ENCODE data around the gene CCL2.

CCL2 gene

GRCh38 chr17:34248511-34249024 lies 6.5 kb upstream of the CCL2 start:
- Histone ChIP-seq H3K9ac (ENCODE audit: low read length in 5 of 5) (no peak overlapping the region), H3K9me3 (ENCODE audit: control insufficient read depth in 5 of 5, low read length in 5 of 5) (peaks cover 0 to 3% (median 0%) of the 10 kb centered on the region in 5 donors), H3K27ac (ENCODE audit: low read depth, low read length) (peak overlapping the region; percentile 28), H3K4me1 (ENCODE audit: control insufficient read depth in 5 of 5, insufficient read depth in 5 of 5, low read length in 5 of 5) (peaks cover 29 to 87% (median 64%) of the 10 kb centered on the region in 5 donors), H3K4me3 (ENCODE audit: low read depth in 1 of 5, low read length in 5 of 5) (no peak overlapping the region), H3K36me3 (ENCODE audit: control insufficient read depth in 5 of 5, insufficient read depth in 5 of 5, low read length in 5 of 5) (no peaks in the 10 kb centered on the region), H3K27me3 (ENCODE audit: control insufficient read depth in 5 of 5, insufficient read depth in 4 of 5, low read length in 5 of 5) (peaks cover 0 to 4% (median 0%) of the 10 kb centered on the region in 5 donors)

- no peaks in the 10 kb centered on the region for H3K36me3 ChIP-seq (ENCODE audit: control insufficient read depth in 5 of 5, insufficient read depth in 5 of 5, low read length in 5 of 5)
- peak overlapping the region in 2 of 5 donors; percentile 22 to 39 for H3K9ac ChIP-seq (ENCODE audit: low read length in 5 of 5)
- peaks cover 0 to 4% (median 0%) of the 10 kb centered on the region in 5 donors for H3K27me3 ChIP-seq (ENCODE audit: control insufficient read depth in 5 of 5, insufficient read depth in 4 of 5, low read length in 5 of 5)
- no peak overlapping the region for H3K4me3 ChIP-seq (ENCODE audit: low read depth in 1 of 5, low read length in 5 of 5)
- peaks cover 32 to 87% (median 69%) of the 10 kb centered on the region in 5 donors for H3K4me1 ChIP-seq (ENCODE audit: control insufficient read depth in 5 of 5, insufficient read depth in 5 of 5, low read length in 5 of 5)
- H3K27ac ChIP-seq (ENCODE audit: low read depth, low read length) = peak overlapping the region; percentile 28
- peaks cover 0 to 3% (median 0%) of the 10 kb centered on the region in 5 donors for H3K9me3 ChIP-seq (ENCODE audit: control insufficient read depth in 5 of 5, low read length in 5 of 5)
Measured at GRCh38 chr17:34249061-34249460, 6.0 kb upstream of the CCL2 start.

- Histone ChIP-seq H3K27ac (ENCODE audit: low read depth, low read length) (peak overlapping the region; percentile 28), H3K27me3 (ENCODE audit: control insufficient read depth in 5 of 5, insufficient read depth in 4 of 5, low read length in 5 of 5) (peaks cover 0 to 4% (median 0%) of the 10 kb centered on the region in 5 donors), H3K9ac (ENCODE audit: low read length in 5 of 5) (peak overlapping the region in 2 of 5 donors; percentile 22 to 39), H3K4me3 (ENCODE audit: low read depth in 1 of 5, low read length in 5 of 5) (no peak overlapping the region), H3K4me1 (ENCODE audit: control insufficient read depth in 5 of 5, insufficient read depth in 5 of 5, low read length in 5 of 5) (peaks cover 37 to 89% (median 73%) of the 10 kb centered on the region in 5 donors), H3K36me3 (ENCODE audit: control insufficient read depth in 5 of 5, insufficient read depth in 5 of 5, low read length in 5 of 5) (no peaks in the 10 kb centered on the region), H3K9me3 (ENCODE audit: control insufficient read depth in 5 of 5, low read length in 5 of 5) (peaks cover 0 to 3% (median 0%) of the 10 kb centered on the region in 5 donors)
Measured at GRCh38 chr17:34249478-34249877, 5.6 kb upstream of the CCL2 start.

GRCh38 chr17:34251186-34251585 lies 3.9 kb upstream of the CCL2 start:
- H3K9me3 ChIP-seq (ENCODE audit: control insufficient read depth in 5 of 5, low read length in 5 of 5) = peaks cover 0 to 3% (median 0%) of the 10 kb centered on the region in 5 donors
- no peak overlapping the region for H3K27ac ChIP-seq (ENCODE audit: low read depth, low read length)
- H3K4me3 ChIP-seq (ENCODE audit: low read depth in 1 of 5, low read length in 5 of 5) = no peak overlapping the region
- peaks cover 0 to 1% (median 0%) of the 10 kb centered on the region in 5 donors for H3K36me3 ChIP-seq (ENCODE audit: control insufficient read depth in 5 of 5, insufficient read depth in 5 of 5, low read length in 5 of 5)
- peaks cover 0 to 8% (median 0%) of the 10 kb centered on the region in 5 donors for H3K27me3 ChIP-seq (ENCODE audit: control insufficient read depth in 5 of 5, insufficient read depth in 4 of 5, low read length in 5 of 5)
- peaks cover 44 to 94% (median 80%) of the 10 kb centered on the region in 5 donors for H3K4me1 ChIP-seq (ENCODE audit: control insufficient read depth in 5 of 5, insufficient read depth in 5 of 5, low read length in 5 of 5)
- peak overlapping the region in 1 of 5 donors; percentile 28 for H3K9ac ChIP-seq (ENCODE audit: low read length in 5 of 5)

- peaks cover 0 to 8% (median 0%) of the 10 kb centered on the region in 5 donors for H3K27me3 ChIP-seq (ENCODE audit: control insufficient read depth in 5 of 5, insufficient read depth in 4 of 5, low read length in 5 of 5)
- H3K9ac ChIP-seq (ENCODE audit: low read length in 5 of 5) = peak overlapping the region in 2 of 5 donors; percentile 43 to 98
- H3K27ac ChIP-seq (ENCODE audit: low read depth, low read length) = peak overlapping the region; percentile 79
- H3K36me3 ChIP-seq (ENCODE audit: control insufficient read depth in 5 of 5, insufficient read depth in 5 of 5, low read length in 5 of 5) = peaks cover 0 to 6% (median 0%) of the 10 kb centered on the region in 5 donors
- peaks cover 44 to 94% (median 81%) of the 10 kb centered on the region in 5 donors for H3K4me1 ChIP-seq (ENCODE audit: control insufficient read depth in 5 of 5, insufficient read depth in 5 of 5, low read length in 5 of 5)
- H3K9me3 ChIP-seq (ENCODE audit: control insufficient read depth in 5 of 5, low read length in 5 of 5) = peaks cover 0 to 3% (median 0%) of the 10 kb centered on the region in 5 donors
- peak overlapping the region in 1 of 5 donors; percentile 1 for H3K4me3 ChIP-seq (ENCODE audit: low read depth in 1 of 5, low read length in 5 of 5)
Measured at GRCh38 chr17:34252095-34252443, 3.0 kb upstream of the CCL2 start.

- Histone ChIP-seq H3K4me1 (ENCODE audit: control insufficient read depth in 5 of 5, insufficient read depth in 5 of 5, low read length in 5 of 5) (peaks cover 44 to 89% (median 81%) of the 10 kb centered on the region in 5 donors), H3K36me3 (ENCODE audit: control insufficient read depth in 5 of 5, insufficient read depth in 5 of 5, low read length in 5 of 5) (peaks cover 0 to 6% (median 0%) of the 10 kb centered on the region in 5 donors), H3K27ac (ENCODE audit: low read depth, low read length) (peak overlapping the region; percentile 79), H3K9ac (ENCODE audit: low read length in 5 of 5) (peak overlapping the region; percentile 2 to 98 (median 47)), H3K27me3 (ENCODE audit: control insufficient read depth in 5 of 5, insufficient read depth in 4 of 5, low read length in 5 of 5) (peaks cover 0 to 8% (median 0%) of the 10 kb centered on the region in 5 donors), H3K9me3 (ENCODE audit: control insufficient read depth in 5 of 5, low read length in 5 of 5) (peaks cover 0 to 3% (median 0%) of the 10 kb centered on the region in 5 donors), H3K4me3 (ENCODE audit: low read depth in 1 of 5, low read length in 5 of 5) (peak overlapping the region in 1 of 5 donors; percentile 25)
Measured at GRCh38 chr17:34252444-34253138, 2.5 kb upstream of the CCL2 start.

GRCh38 chr17:34253139-34253525 lies 2.0 kb upstream of the CCL2 start:
- no peak overlapping the region for H3K4me3 ChIP-seq (ENCODE audit: low read depth in 1 of 5, low read length in 5 of 5)
- peaks cover 0 to 6% (median 0%) of the 10 kb centered on the region in 5 donors for H3K36me3 ChIP-seq (ENCODE audit: control insufficient read depth in 5 of 5, insufficient read depth in 5 of 5, low read length in 5 of 5)
- H3K27ac ChIP-seq (ENCODE audit: low read depth, low read length) = peak overlapping the region; percentile 79
- peak overlapping the region in 3 of 5 donors; percentile 2 to 68 (median 47) for H3K9ac ChIP-seq (ENCODE audit: low read length in 5 of 5)
- H3K4me1 ChIP-seq (ENCODE audit: control insufficient read depth in 5 of 5, insufficient read depth in 5 of 5, low read length in 5 of 5) = peaks cover 44 to 83% (median 80%) of the 10 kb centered on the region in 5 donors
- peaks cover 0 to 8% (median 0%) of the 10 kb centered on the region in 5 donors for H3K27me3 ChIP-seq (ENCODE audit: control insufficient read depth in 5 of 5, insufficient read depth in 4 of 5, low read length in 5 of 5)
- peaks cover 0 to 3% (median 0%) of the 10 kb centered on the region in 5 donors for H3K9me3 ChIP-seq (ENCODE audit: control insufficient read depth in 5 of 5, low read length in 5 of 5)

- peaks cover 0 to 6% (median 0%) of the 10 kb centered on the region in 5 donors for H3K36me3 ChIP-seq (ENCODE audit: control insufficient read depth in 5 of 5, insufficient read depth in 5 of 5, low read length in 5 of 5)
- peak overlapping the region in 4 of 5 donors; percentile 2 to 79 (median 72) for H3K4me3 ChIP-seq (ENCODE audit: low read depth in 1 of 5, low read length in 5 of 5)
- peaks cover 44 to 78% (median 77%) of the 10 kb centered on the region in 5 donors for H3K4me1 ChIP-seq (ENCODE audit: control insufficient read depth in 5 of 5, insufficient read depth in 5 of 5, low read length in 5 of 5)
- H3K27ac ChIP-seq (ENCODE audit: low read depth, low read length) = peak overlapping the region; percentile 79
- H3K27me3 ChIP-seq (ENCODE audit: control insufficient read depth in 5 of 5, insufficient read depth in 4 of 5, low read length in 5 of 5) = peaks cover 0 to 8% (median 0%) of the 10 kb centered on the region in 5 donors
- peak overlapping the region in 2 of 5 donors; percentile 68 to 75 for H3K9ac ChIP-seq (ENCODE audit: low read length in 5 of 5)
- peaks cover 0 to 3% (median 0%) of the 10 kb centered on the region in 5 donors for H3K9me3 ChIP-seq (ENCODE audit: control insufficient read depth in 5 of 5, low read length in 5 of 5)
Measured at GRCh38 chr17:34254146-34254545, 939 bp upstream of the CCL2 start.

GRCh38 chr17:34255381-34255732 lies 272 bp downstream of the CCL2 start:
- Histone ChIP-seq H3K27ac (ENCODE audit: low read depth, low read length) (peak overlapping the region; percentile 79), H3K9me3 (ENCODE audit: control insufficient read depth in 5 of 5, low read length in 5 of 5) (peaks cover 0 to 3% (median 0%) of the 10 kb centered on the region in 5 donors), H3K9ac (ENCODE audit: low read length in 5 of 5) (peak overlapping the region; percentile 16 to 75 (median 63)), H3K27me3 (ENCODE audit: control insufficient read depth in 5 of 5, insufficient read depth in 4 of 5, low read length in 5 of 5) (peaks cover 0 to 8% (median 0%) of the 10 kb centered on the region in 5 donors), H3K4me3 (ENCODE audit: low read depth in 1 of 5, low read length in 5 of 5) (peak overlapping the region; percentile 58 to 79 (median 69)), H3K36me3 (ENCODE audit: control insufficient read depth in 5 of 5, insufficient read depth in 5 of 5, low read length in 5 of 5) (peaks cover 0 to 6% (median 0%) of the 10 kb centered on the region in 5 donors), H3K4me1 (ENCODE audit: control insufficient read depth in 5 of 5, insufficient read depth in 5 of 5, low read length in 5 of 5) (peaks cover 40 to 70% (median 65%) of the 10 kb centered on the region in 5 donors)

GRCh38 chr17:34255841-34256240 lies 756 bp downstream of the CCL2 start:
- Histone ChIP-seq H3K4me1 (ENCODE audit: control insufficient read depth in 5 of 5, insufficient read depth in 5 of 5, low read length in 5 of 5) (peaks cover 40 to 65% (median 60%) of the 10 kb centered on the region in 5 donors), H3K9ac (ENCODE audit: low read length in 5 of 5) (peak overlapping the region; percentile 16 to 75 (median 63)), H3K4me3 (ENCODE audit: low read depth in 1 of 5, low read length in 5 of 5) (peak overlapping the region; percentile 58 to 79 (median 69)), H3K9me3 (ENCODE audit: control insufficient read depth in 5 of 5, low read length in 5 of 5) (peaks cover 0 to 3% (median 0%) of the 10 kb centered on the region in 5 donors), H3K27ac (ENCODE audit: low read depth, low read length) (peak overlapping the region; percentile 79), H3K36me3 (ENCODE audit: control insufficient read depth in 5 of 5, insufficient read depth in 5 of 5, low read length in 5 of 5) (peaks cover 0 to 6% (median 0%) of the 10 kb centered on the region in 5 donors), H3K27me3 (ENCODE audit: control insufficient read depth in 5 of 5, insufficient read depth in 4 of 5, low read length in 5 of 5) (peaks cover 0 to 8% (median 0%) of the 10 kb centered on the region in 5 donors)
